Gastrocnemius medialis (tissue), 4 donors: ENCODE results near the gene COL4A1. TPM values are rescaled to one million over a fixed set of nuclear protein-coding genes. Genes with fewer than 3 reads are reported as not detected.
A peak's percentile ranks its signal among the peaks of the same experiment; 100 is the strongest.

Experiments
- ATAC-seq, 2 donors: fragments of 150-250 bp; one replicate each; pipeline ENCODE4 v1.9.1; 2016
- DNase-seq, 2 donors: peaks; one replicate each; pipeline ENCODE4 v3.0.0-alpha.2; 2019
- H3K27ac ChIP-seq, 4 donors: fragments of 200-600 bp; sonication (generic); 1 replicate in 1 of 4; 2 replicates in 3 of 4; pipeline ENCODE4 v1.5.1; 2016 to 2018; ENCODE audit warnings: mild to moderate bottlenecking in 2 of 4, moderate library complexity in 1 of 4
- H3K27me3 ChIP-seq, 3 donors: fragments of 200-600 bp; sonication (generic) in 2 of 3; 1 replicate in 1 of 3; 2 replicates in 2 of 3; pipeline versions ENCODE4 v1.5.1 to v1.6.0; 2016 to 2019; ENCODE audit warnings: mild to moderate bottlenecking in 1 of 3, moderate library complexity in 1 of 3
- H3K36me3 ChIP-seq, 2 donors: fragments of 200-600 bp; sonication (generic) in 1 of 2; one replicate each; pipeline ENCODE4 v1.5.1; 2017 to 2018
- H3K4me1 ChIP-seq, 2 donors: fragments of 200-600 bp; sonication (generic) in 1 of 2; one replicate each; pipeline ENCODE4 v1.5.1; 2016 to 2017; ENCODE audit warnings: mild to moderate bottlenecking in 2 of 2
- H3K4me3 ChIP-seq, 4 donors: fragments of 200-600 bp; sonication (generic) in 3 of 4; 1 replicate in 1 of 4; 2 replicates in 3 of 4; pipeline ENCODE4 v1.5.1; 2016 to 2019; ENCODE audit warnings: mild to moderate bottlenecking in 2 of 4
- H3K9me3 ChIP-seq, 3 donors: fragments of 200-600 bp; sonication (generic) in 2 of 3; 1 replicate in 1 of 3; 2 replicates in 2 of 3; pipeline ENCODE4 v1.5.1; 2016 to 2019
- POLR2A ChIP-seq, 2 donors: fragments of 450-650 bp; IDR thresholded peaks; one replicate each; pipeline ENCODE4 v1.6.1; 2017; ENCODE audit warnings: antibody characterized with exemption in 2 of 2, mild to moderate bottlenecking in 2 of 2, moderate library complexity in 2 of 2
- in situ Hi-C, 4 donors: fragments of 200-750 bp; cut with MboI; loops; one replicate each; pipeline versions ENCODE4 v1.15.0 to v1.8.0; 2017; ENCODE audit warnings: low sequenced_read_pairs in 4 of 4
- intact Hi-C: fragments of 100-400 bp; cut with DNase I; formaldehyde crosslinking; loops from one replicate; pipeline ENCODE4 v1.15.1; 2023; ENCODE audit warnings: low total_unique reads
- total RNA-seq, 4 donors: library from RNA; depleted of rRNA; stranded (reverse); fragments of >200 nt; gene quantifications; one replicate each; pipeline versions ENCODE4 v1.1.0 to v1.2.3, GENCODE V29; 2016
- TF ChIP-seq, protein P1 (sequence below), 5 experiments: fragments of 450-650 bp in 3 of 5; fragments of 200-600 bp in 2 of 5; sonication (generic) in 2 of 5; IDR thresholded peaks in 4 of 5; conservative IDR thresholded peaks in 1 of 5; 1 replicate in 4 of 5; 2 replicates in 1 of 5; pipeline ENCODE4 v1.5.1; 2016 to 2019; ENCODE audit warnings: antibody characterized with exemption in 5 of 5, mild to moderate bottlenecking in 3 of 5, moderate library complexity in 3 of 5

Gene COL4A1
- total RNA-seq, 4 donors from 2014 or later, result 60.5 to 127 (median 120) TPM

DNA sequence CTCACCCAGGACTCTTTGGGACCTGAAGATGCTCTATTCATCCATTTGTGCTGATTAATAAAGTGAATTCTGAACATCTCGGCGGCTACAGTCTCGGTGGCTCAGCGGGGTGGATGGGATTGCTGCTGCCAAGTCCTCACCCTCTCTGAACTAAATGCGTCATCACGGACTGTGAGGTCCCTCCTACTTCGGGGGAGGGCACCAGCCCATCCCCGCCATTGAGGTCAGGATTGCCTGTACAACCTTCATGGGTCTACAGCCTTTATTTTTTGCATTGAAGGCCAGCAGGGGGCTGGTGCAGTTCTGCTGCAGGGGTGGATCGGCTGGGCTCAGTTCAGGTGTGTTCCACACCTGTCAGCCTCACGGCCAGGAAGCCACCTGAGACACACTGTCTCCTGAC is 181.8 kb downstream of the COL4A1 start:
- ATAC-seq (no peak), DNase-seq (no peak)
- TF ChIP-seq, protein P1, sequence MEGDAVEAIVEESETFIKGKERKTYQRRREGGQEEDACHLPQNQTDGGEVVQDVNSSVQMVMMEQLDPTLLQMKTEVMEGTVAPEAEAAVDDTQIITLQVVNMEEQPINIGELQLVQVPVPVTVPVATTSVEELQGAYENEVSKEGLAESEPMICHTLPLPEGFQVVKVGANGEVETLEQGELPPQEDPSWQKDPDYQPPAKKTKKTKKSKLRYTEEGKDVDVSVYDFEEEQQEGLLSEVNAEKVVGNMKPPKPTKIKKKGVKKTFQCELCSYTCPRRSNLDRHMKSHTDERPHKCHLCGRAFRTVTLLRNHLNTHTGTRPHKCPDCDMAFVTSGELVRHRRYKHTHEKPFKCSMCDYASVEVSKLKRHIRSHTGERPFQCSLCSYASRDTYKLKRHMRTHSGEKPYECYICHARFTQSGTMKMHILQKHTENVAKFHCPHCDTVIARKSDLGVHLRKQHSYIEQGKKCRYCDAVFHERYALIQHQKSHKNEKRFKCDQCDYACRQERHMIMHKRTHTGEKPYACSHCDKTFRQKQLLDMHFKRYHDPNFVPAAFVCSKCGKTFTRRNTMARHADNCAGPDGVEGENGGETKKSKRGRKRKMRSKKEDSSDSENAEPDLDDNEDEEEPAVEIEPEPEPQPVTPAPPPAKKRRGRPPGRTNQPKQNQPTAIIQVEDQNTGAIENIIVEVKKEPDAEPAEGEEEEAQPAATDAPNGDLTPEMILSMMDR (IDR thresholded peaks at IDR 0.05 in 4 of 5, conservative IDR thresholded peaks at IDR 0.05 in 1 of 5), result no peak
- TF ChIP-seq POLR2A (IDR thresholded peaks at IDR 0.05), result no peak
- Histone ChIP-seq H3K36me3 (no peaks in the 10 kb centered on the region), H3K9me3 (no peaks in the 10 kb centered on the region), H3K27ac (peak overlapping the region in 3 of 4 donors; percentile 83 to 95 (median 87)), H3K4me1 (peaks cover 33 to 35% of the 10 kb centered on the region in 2 donors), H3K27me3 (no peaks in the 10 kb centered on the region), H3K4me3 (no peak overlapping the region)
- in situ Hi-C loops (no loop called here), intact Hi-C loops (no loop called here)

- DNase-seq, result no peak
- Histone ChIP-seq H3K4me3 (no peak overlapping the region), H3K4me1 (peaks cover 30 to 33% of the 10 kb centered on the region in 2 donors), H3K36me3 (no peaks in the 10 kb centered on the region), H3K27me3 (no peaks in the 10 kb centered on the region), H3K27ac (no peak overlapping the region), H3K9me3 (no peaks in the 10 kb centered on the region)
- no peak for ATAC-seq
- TF ChIP-seq, protein P1 (IDR thresholded peaks at IDR 0.05 in 4 of 5, conservative IDR thresholded peaks at IDR 0.05 in 1 of 5), result no peak
- TF ChIP-seq POLR2A (IDR thresholded peaks at IDR 0.05), result no peak
- in situ Hi-C loops (loop anchor here in 3 of 4 donors (25.0 kb wide), 3 partner anchors 337 to 1162 kb away; partner anchors contain the start of gene IRS2 (in 2 of the 3)), intact Hi-C loops (no loop called here)
Measured at GRCh38 chr13:110124201-110124940, 182.6 kb downstream of the COL4A1 start.

DNA sequence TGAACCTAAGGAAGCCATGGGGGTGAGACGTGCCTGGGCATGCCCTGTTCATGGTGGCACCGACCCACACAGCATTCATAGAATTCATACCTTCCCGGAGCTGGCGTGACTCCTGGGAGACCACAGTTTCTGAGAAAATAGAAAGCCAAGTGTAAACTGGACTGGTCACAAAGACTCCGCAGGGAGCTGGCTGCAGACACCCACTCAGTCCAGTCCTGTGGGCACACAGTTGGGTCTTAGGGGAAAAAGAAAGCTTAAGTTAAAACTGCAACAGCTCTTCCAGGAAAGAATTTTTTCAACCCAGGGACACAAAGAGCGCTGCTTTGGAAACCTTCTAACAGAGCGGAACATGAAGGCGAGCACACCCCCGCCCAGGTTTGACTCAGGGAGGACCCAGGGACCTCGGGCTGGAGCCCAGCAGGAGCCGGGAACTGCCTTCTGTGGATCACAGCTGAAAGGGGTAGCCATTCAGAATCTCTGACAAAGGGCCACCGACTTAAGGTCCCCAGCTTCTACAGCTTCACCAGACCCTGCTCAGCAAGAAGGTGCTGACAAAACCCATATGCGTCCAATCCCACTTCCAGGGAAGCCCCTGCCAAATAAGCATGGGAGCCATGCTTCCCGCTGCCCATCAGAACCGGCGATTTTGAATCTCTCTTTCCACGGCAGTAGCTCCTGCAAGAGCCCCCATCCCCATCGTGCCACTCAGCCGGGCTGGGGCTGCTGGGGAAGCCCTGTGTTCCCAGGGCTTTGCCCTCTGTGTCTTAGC is 183.7 kb downstream of the COL4A1 start:
- H3K4me1 ChIP-seq, result peaks cover 27% of the 10 kb centered on the region in 2 donors
- H3K4me3 ChIP-seq, result no peak overlapping the region
- H3K27ac ChIP-seq, result peak overlapping the region in 2 of 4 donors; percentile 20 to 31
- DNase-seq (no peak), ATAC-seq (no peak)
- H3K36me3 ChIP-seq, result no peaks in the 10 kb centered on the region
- in situ Hi-C loops, result loop anchor here in 3 of 4 donors (25.0 kb wide), 3 partner anchors 336 to 1161 kb away; partner anchors contain the start of gene IRS2 (in 2 of the 3)
- H3K9me3 ChIP-seq, result no peaks in the 10 kb centered on the region
- TF ChIP-seq, protein P1 (IDR thresholded peaks at IDR 0.05 in 4 of 5, conservative IDR thresholded peaks at IDR 0.05 in 1 of 5), result no peak
- TF ChIP-seq POLR2A (IDR thresholded peaks at IDR 0.05), result no peak
- intact Hi-C loops, result no loop called here
- no peaks in the 10 kb centered on the region for H3K27me3 ChIP-seq

- TF ChIP-seq, protein P1 (IDR thresholded peaks at IDR 0.05 in 4 of 5, conservative IDR thresholded peaks at IDR 0.05 in 1 of 5), result no peak
- no peak for TF ChIP-seq POLR2A (IDR thresholded peaks at IDR 0.05)
- in situ Hi-C loops (loop anchor here in 3 of 4 donors (25.0 kb wide), 3 partner anchors 334 to 1159 kb away; partner anchors contain the start of gene IRS2 (in 2 of the 3)), intact Hi-C loops (no loop called here)
- ATAC-seq (no peak), DNase-seq (no peak)
- Histone ChIP-seq H3K36me3 (no peaks in the 10 kb centered on the region), H3K4me3 (no peak overlapping the region), H3K9me3 (no peaks in the 10 kb centered on the region), H3K27me3 (peaks cover 0 to 2% (median 0%) of the 10 kb centered on the region in 3 donors), H3K4me1 (peaks cover 10 to 11% of the 10 kb centered on the region in 2 donors), H3K27ac (no peak overlapping the region)
Measured at GRCh38 chr13:110121422-110122083, 185.4 kb downstream of the COL4A1 start.
